ENCODE measurements around the gene MDM1.

Gene MDM1

GRCh38 chr12:68319988-68320623, 12.1 kb downstream of the MDM1 start:
- DNase-seq (ENCODE audit: low spot score): no peak

- DNase-seq (ENCODE audit: low spot score): peak; percentile 52
These were observed 15.0 kb downstream of the MDM1 start for GRCh38 chr12:68317047-68317667.

- peak; percentile 13 for DNase-seq (ENCODE audit: low spot score)
These were observed 21.8 kb downstream of the MDM1 start for GRCh38 chr12:68310370-68310769.

- DNase-seq (ENCODE audit: low spot score): no peak
These were observed 25.6 kb downstream of the MDM1 start for GRCh38 chr12:68306564-68306963.

GRCh38 chr12:68305278-68305677, 26.9 kb downstream of the MDM1 start:
- no peak for DNase-seq (ENCODE audit: low spot score)

GRCh38 chr12:68304626-68305025, 27.5 kb downstream of the MDM1 start:
- peak; percentile 17 for DNase-seq (ENCODE audit: low spot score)

- DNase-seq (ENCODE audit: low spot score): no peak
These were observed 28.3 kb downstream of the MDM1 start for GRCh38 chr12:68303850-68304249.

GRCh38 chr12:68297929-68298328, 34.2 kb downstream of the MDM1 start:
- no peak for DNase-seq (ENCODE audit: low spot score)

GRCh38 chr12:68294251-68294650, 37.9 kb downstream of the MDM1 start:
- DNase-seq (ENCODE audit: low spot score): no peak

GRCh38 chr12:68293347-68293746, 38.8 kb downstream of the MDM1 start:
- no peak for DNase-seq (ENCODE audit: low spot score)

GRCh38 chr12:68292151-68292943, 39.8 kb downstream of the MDM1 start:
- peak; percentile 25 for DNase-seq (ENCODE audit: low spot score)

- DNase-seq (ENCODE audit: low spot score): peak; percentile 9
These were observed 40.6 kb downstream of the MDM1 start for GRCh38 chr12:68291396-68292036.

- no peak for DNase-seq (ENCODE audit: low spot score)
These were observed 42.0 kb downstream of the MDM1 start for GRCh38 chr12:68290126-68290525.

- DNase-seq (ENCODE audit: low spot score): no peak
These were observed 45.1 kb downstream of the MDM1 start for GRCh38 chr12:68287106-68287505.

GRCh38 chr12:68286396-68286795, 45.8 kb downstream of the MDM1 start:
- no peak for DNase-seq (ENCODE audit: low spot score)

- no peak for DNase-seq (ENCODE audit: low spot score)
These were observed 46.6 kb downstream of the MDM1 start for GRCh38 chr12:68285541-68285940.

- DNase-seq (ENCODE audit: low spot score): no peak
These were observed 50.7 kb downstream of the MDM1 start for GRCh38 chr12:68281322-68282077.

- DNase-seq (ENCODE audit: low spot score): no peak
These were observed 51.9 kb downstream of the MDM1 start for GRCh38 chr12:68280240-68280639.

GRCh38 chr12:68279227-68280054, 52.7 kb downstream of the MDM1 start:
- no peak for DNase-seq (ENCODE audit: low spot score)

- no peak for DNase-seq (ENCODE audit: low spot score)
These were observed 55.7 kb downstream of the MDM1 start for GRCh38 chr12:68276402-68276930.

GRCh38 chr12:68272732-68273131, 59.4 kb downstream of the MDM1 start:
- no peak for DNase-seq (ENCODE audit: low spot score)

Measured in kidney tubule cell (primary cell).